Hepatic stellate cell (primary cell): ENCODE data around the gene SSNA1.
A peak's percentile ranks its signal among the peaks of the same experiment; 100 is the strongest.

Experiments
- DNase-seq: peaks from one replicate; pipeline ENCODE4 v3.0.0; 2011; ENCODE audit warnings: low spot score

Gene SSNA1

GRCh38 chr9:137201205-137201868 is 12.9 kb downstream of the SSNA1 start:
- DNase-seq: no peak

DNA sequence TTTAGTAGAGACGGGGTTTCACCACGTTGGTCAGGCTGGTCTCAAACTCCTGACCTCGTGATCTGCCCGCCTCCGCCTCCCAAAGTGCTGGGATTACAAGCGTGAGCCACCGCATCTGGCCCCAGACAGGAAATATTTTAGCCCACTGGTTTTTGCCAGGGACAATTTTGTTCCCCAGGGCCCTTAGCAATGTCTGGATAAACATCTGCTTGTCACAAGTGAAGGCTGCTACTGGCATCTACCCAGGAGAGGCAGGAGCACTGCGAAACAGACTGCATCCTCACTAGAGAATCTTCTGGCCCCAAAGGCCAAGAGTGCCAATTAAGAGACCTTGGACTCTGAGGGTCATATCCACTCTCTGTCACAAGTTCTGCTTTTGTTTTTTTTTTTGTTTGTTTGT is 14.5 kb downstream of the SSNA1 start:
- no peak for DNase-seq

DNA sequence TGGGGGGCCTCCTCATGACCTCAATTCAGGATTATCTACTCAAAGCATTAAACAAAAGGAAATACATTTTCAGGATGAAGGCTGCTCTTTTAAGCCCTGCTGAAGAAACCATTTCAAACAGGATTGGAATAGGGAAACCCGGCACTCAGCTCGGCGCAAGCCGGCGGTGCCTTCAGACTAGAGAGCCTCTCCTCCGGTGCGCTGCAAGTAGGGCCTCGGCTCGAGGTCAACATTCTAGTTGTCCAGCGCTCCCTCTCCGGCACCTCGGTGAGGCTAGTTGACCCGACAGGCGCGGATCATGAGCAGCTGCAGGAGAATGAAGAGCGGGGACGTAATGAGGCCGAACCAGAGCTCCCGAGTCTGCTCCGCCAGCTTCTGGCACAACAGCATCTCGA is 16.3 kb downstream of the SSNA1 start:
- DNase-seq: no peak

DNA sequence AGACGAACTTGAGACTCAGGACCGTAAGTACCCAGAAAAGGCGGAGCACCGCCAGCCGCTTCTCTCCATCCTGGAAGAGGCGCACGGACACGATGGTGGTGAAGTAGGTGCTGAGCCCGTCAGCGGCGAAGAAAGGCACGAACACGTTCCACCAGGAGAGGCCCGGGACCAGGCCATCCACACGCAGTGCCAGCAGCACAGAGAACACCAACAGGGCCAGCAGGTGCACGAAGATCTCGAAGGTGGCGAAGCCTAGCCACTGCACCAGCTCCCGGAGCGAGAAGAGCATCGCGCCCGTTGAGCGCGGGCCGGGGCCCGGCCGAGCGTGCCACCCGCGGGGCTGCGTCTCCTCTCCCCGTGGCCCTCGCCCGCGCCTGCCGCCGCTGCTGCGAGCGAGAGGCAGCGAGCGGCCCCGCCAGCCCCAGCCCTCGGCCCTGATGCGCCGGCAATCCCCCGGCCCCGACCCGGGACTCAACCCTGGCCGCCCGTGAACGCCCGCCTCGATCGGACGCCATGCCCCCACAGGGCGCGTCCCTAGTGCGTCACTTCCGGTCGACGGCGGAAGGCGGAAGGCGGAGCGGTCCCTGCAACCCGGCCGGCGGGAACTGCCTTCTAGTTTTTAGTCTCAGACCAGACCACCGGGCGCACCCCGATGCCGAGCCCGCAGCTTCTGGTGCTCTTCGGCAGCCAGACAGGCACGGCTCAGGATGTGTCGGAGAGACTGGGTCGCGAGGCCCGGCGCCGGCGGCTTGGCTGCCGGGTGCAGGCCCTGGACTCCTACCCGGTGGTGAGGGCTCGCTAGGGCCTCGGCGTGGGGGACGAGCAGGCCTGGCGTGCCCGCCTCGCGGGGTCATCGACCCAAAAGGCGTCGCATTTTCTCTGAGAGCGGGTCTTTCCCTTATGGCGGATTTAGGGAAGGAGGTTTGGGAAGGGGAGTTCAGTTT is 16.9 kb downstream of the SSNA1 start, which contains the start of the genes NDOR1 and TMEM203:
Gene NDOR1 (plus strand): TSS at position 575 of the 944 bp plus-strand sequence. CDS start 78 bp downstream, at position 653.
Gene TMEM203 (minus strand): TSS at position 523 of the 944 bp plus-strand sequence. CDS start 234 bp downstream, at position 289.
- DNase-seq: peak; percentile 97

DNA sequence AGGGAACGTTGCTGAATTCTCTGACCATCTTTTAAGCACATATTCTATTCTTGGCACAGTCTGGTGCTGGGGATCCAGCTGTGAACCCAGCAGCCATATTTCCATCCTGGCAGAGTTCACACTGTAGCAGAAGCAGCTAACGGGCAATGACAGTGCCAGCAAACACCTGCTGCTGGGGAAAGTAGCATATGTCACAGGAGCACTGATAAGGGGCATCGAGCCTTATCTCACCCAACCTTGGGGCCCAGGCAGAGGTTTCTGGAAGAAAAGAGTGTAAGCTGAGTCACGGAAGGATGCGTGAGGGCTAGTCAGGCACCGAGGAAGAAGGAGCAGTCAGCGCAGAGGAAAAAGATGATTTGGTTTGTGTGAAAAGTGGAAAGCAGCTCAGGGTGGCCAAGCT is 18.1 kb downstream of the SSNA1 start:
- DNase-seq: no peak

- no peak for DNase-seq
Measured at GRCh38 chr9:137211532-137211931, 23.1 kb downstream of the SSNA1 start.

GRCh38 chr9:137212520-137212919 is 24.0 kb downstream of the SSNA1 start:
- no peak for DNase-seq

DNA sequence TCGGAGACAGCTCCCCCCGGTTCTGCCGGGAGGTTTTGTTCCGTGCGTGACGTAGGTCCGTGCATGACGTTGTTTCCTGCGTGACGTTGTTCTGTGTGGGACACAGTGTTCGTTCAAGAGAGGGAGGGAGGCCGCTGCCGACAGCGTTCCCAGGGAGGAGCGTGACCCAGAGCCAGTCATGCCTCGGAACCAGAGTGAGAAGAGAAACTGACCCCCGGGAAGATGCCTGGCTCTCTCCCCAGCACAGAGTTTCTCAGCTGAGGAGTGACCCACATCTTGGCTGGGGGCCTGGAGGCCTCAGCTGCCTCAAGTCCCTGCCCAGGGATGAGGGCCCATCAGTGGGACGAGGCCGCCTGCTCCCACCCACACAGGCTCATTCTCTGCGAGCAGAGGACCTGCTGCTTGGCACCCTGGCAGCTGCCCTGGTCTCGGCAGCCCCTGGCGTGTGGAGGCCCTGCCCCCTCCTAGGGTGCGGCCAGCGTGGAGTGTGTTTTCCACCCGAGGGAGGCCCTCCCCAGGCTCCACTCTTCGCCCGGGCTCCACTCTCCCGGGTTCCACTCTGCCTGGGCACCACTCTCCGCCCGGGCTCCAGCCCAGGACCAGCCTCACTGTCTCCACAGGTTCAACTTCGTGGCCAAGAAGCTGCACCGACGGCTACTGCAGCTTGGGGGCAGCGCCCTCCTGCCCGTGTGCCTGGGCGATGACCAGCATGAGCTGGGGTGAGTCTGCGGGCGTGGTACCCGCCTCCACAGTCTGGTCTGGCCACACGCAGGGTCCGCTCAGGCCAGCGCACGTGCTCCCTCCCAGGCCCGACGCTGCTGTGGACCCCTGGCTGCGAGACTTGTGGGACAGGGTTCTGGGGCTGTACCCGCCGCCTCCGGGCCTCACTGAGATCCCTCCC is 24.9 kb downstream of the SSNA1 start:
- DNase-seq: no peak

DNA sequence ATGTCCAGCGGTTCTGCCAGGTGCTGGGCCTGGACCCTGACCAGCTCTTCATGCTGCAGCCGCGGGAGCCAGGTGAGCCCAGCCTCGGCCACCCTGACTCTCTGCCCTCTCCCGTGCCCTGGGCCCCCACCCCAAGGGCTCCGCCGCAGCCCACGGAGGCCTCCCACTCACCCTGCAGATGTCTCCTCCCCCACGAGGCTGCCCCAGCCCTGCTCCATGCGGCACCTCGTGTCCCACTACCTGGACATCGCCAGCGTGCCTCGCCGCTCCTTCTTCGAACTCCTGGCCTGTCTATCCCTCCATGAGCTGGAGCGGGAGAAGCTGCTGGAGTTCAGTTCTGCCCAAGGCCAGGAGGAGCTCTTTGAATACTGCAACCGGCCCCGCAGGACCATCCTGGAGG is 26.1 kb downstream of the SSNA1 start:
- no peak for DNase-seq

DNA sequence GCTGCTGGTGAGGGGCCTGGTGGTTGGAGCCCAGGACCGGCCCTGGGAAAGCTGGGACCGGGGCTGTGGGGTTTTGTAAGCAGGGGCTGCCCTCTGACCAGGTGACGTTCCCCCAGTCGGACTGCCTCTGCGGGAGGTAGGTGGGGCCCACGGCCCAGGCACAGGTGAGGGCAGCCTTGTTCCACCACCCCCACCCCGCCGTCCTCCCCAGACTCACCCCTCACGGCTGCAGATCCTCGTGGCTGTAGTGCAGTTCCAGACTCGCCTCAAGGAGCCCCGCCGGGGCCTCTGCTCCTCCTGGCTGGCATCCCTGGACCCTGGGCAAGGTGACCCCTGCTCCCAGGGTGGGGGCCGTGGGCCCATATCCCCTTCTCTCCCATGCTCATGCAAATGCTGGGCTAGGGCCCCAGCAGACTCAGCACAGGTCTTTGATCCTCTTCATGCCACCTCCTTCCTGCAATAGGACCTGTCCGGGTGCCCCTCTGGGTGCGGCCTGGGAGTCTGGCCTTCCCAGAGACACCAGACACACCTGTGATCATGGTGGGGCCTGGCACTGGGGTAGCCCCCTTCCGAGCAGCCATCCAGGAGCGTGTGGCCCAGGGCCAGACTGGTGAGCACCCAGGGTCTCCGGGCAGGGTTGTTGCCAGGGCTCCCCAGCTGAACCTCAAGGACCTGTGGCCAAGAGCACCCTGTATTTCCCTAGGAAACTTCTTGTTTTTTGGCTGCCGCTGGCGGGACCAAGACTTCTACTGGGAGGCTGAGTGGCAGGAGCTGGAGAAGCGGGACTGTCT is 26.9 kb downstream of the SSNA1 start:
- DNase-seq: no peak

- no peak for DNase-seq
Measured at GRCh38 chr9:137216188-137216965, 27.9 kb downstream of the SSNA1 start.

- peak; percentile 83 for DNase-seq
Measured at GRCh38 chr9:137217276-137218211, 29.1 kb downstream of the SSNA1 start.

GRCh38 chr9:137218212-137218753 is 29.8 kb downstream of the SSNA1 start:
- no peak for DNase-seq

- peak; percentile 61 for DNase-seq
Measured at GRCh38 chr9:137218754-137219271, 30.3 kb downstream of the SSNA1 start.

- no peak for DNase-seq
Measured at GRCh38 chr9:137219757-137220316, 31.4 kb downstream of the SSNA1 start.

DNA sequence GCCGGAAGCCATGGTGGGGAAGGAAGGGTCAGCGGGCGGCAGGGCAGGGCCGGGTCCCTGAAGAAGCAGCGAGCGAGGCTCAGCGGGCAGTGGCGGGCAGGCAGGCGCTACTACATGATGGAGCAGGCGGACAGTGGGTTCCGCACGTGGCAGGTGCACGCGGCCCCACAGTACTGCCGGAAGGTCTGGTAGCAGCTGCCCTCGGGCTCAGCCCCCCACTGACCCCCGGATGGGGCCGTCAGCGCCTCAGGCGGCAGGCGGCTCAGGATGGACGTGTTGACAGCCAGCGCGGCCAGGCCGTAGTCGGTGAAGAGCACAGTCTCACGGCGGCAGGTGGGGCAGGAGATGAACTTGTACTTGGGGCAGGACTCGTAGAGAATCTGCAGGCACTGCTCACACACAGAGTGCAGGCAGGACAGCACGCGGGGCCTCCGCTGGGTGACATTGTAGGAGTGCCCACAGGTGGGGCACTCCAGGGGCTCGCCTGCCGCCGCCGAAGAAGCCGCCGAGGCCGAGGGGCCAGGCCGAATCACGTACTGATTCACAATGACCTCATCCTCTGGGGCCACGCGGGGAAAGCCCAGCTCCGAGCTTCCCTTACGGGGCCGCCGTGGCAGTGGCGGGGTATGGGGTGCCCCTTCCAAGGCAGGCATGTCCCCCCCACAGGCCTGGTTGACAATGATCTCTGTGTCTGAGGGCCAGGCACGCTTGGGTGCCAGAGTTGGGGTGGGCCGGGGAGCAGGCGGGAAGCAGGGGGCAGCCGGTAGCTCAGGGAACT is 32.0 kb downstream of the SSNA1 start:
- no peak for DNase-seq

DNA sequence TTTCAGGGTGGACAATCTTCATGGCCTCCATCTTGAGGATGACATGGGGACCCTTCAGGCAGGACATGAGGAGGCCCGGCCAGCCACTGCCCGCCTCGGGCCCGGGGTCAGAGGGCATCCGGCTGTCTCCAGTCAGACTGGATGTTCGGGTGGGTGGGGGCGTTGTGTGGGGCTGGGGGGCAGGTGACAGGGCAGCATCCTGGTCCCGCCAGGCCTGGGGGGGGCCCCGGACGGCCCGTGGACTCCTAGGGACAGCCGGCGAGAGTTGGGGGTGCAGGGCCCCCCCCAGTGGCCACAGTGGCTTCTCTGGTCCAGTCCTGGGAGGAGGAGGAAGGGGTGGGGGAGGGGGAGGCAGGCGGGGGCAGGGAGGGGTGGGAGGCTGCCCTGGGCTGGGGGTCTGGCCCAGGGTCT is 32.6 kb downstream of the SSNA1 start:
- no peak for DNase-seq
